HepG2 (cell line): ENCODE results near the gene RAD54L. TPM values are rescaled to one million over a fixed set of nuclear protein-coding genes. Genes with fewer than 3 reads are reported as not detected.

ENCODE experiments used
- ATAC-seq: fragments of 200-7000 bp; cut with Tn5 transposase; 3 replicates; pipeline ENCODE4 v1.9.1; 2020; ENCODE audit warnings: mild to moderate bottlenecking, moderate library complexity
- BruUV-seq: library from RNA; stranded (reverse); fragments of 400-500 nt; replicated peaks from 2 replicates; lab custom pipeline; 2021; lab: Mats Ljungman, UMichigan
- CTCF ChIA-PET: fragments of 300-600 bp; formaldehyde crosslinking; extraction: SDS; loops from one replicate; lab custom pipeline; 2021; ENCODE audit warnings: low total read pairs, inconsistent platforms, low intra/inter-chr PET ratio; lab: Yijun Ruan, JAX
- POLR2A ChIA-PET: fragments of 350-600 bp; sonication (Branson Sonifier 250); formaldehyde crosslinking; loops from one replicate; lab custom pipeline; 2020; ENCODE audit warnings: antibody characterized with exemption, inconsistent platforms; lab: Yijun Ruan, JAX
- DNase-seq: peaks from one replicate; pipeline ENCODE4 v3.0.0-alpha.2; 2015; ENCODE audit warnings: low spot score
- FAIRE-seq: peaks from 3 replicates; lab custom pipeline; 2011; peaks lifted over from hg19 to GRCh38; lab: Jason Lieb, UNC
- H2AFZ ChIP-seq: one replicate; pipeline ENCODE4 v1.6.1; 2011; ENCODE audit warnings: low read length, inconsistent platforms
- H3K27ac ChIP-seq: fragments of 300-600 bp; 3 replicates; pipeline ENCODE4 v1.8.0; 2011; ENCODE audit warnings: mixed run types, mild to moderate bottlenecking, mixed read lengths, low read length, inconsistent platforms; ENCODE audit not compliant: insufficient read depth; ENCODE audit errors: extremely low read length
- H3K27me3 ChIP-seq, 2 experiments: fragments of 200-600 bp in 1 of 2; 2 replicates in 1 of 2; 3 replicates in 1 of 2; pipeline versions ENCODE4 v1.6.0 to v1.8.0; 2011; ENCODE audit warnings: low read length in 2 of 2, mild to moderate bottlenecking in 2 of 2, moderate library complexity in 2 of 2, inconsistent platforms in 1 of 2; ENCODE audit not compliant: insufficient read depth in 2 of 2, control insufficient read depth in 1 of 2
- H3K36me3 ChIP-seq, 2 experiments: fragments of 200-600 bp in 1 of 2; replicated peaks in 1 of 2; 2 replicates in 1 of 2; 3 replicates in 1 of 2; pipeline versions ENCODE4 v1.5.1 to v1.8.0; 2011; ENCODE audit warnings: low read length in 2 of 2, inconsistent platforms in 1 of 2; ENCODE audit not compliant: insufficient read depth in 2 of 2, control insufficient read depth in 1 of 2
- H3K4me1 ChIP-seq: 2 replicates; pipeline ENCODE4 v1.5.1; 2012; ENCODE audit warnings: low read length, inconsistent platforms; ENCODE audit not compliant: insufficient read depth
- H3K4me2 ChIP-seq: 2 replicates; pipeline ENCODE4 v1.6.0; 2011; ENCODE audit warnings: low read depth, low read length, inconsistent platforms
- H3K4me3 ChIP-seq, 3 experiments: fragments of 200-600 bp in 1 of 3; sonication (generic), shearing (Covaris generic) in 1 of 3; replicated peaks in 1 of 3; 2 replicates each; pipeline ENCODE4 v1.5.1; 2011 to 2016; ENCODE audit warnings: low read length in 3 of 3, inconsistent platforms in 2 of 3, low read depth in 2 of 3, mild to moderate bottlenecking in 2 of 3, control low read depth in 1 of 3, mixed read lengths in 1 of 3; ENCODE audit not compliant: insufficient read depth in 1 of 3
- H3K79me2 ChIP-seq: one replicate; pipeline ENCODE4 v1.6.1; 2011; ENCODE audit warnings: low read length, inconsistent platforms; ENCODE audit not compliant: insufficient read depth
- H3K9ac ChIP-seq: 2 replicates; pipeline ENCODE4 v1.6.0; 2011; ENCODE audit warnings: mild to moderate bottlenecking, low read depth, low read length, inconsistent platforms; ENCODE audit not compliant: insufficient read depth
- H3K9me3 ChIP-seq: 2 replicates; pipeline ENCODE4 v1.5.1; 2012; ENCODE audit warnings: mild to moderate bottlenecking, low read length
- H4K20me1 ChIP-seq: 2 replicates; pipeline ENCODE4 v1.6.0; 2011; ENCODE audit warnings: inconsistent platforms, mild to moderate bottlenecking, low read length, moderate library complexity; ENCODE audit not compliant: insufficient read depth
- ARID2 ChIP-seq: sonication (generic); formaldehyde crosslinking; IDR thresholded peaks from 2 replicates; pipeline ENCODE4 v1.8.1; 2022; ENCODE audit warnings: mild to moderate bottlenecking, missing genetic modification reagents, borderline replicate concordance
- ATF7 ChIP-seq, 2 experiments: fragments of 450-650 bp in 1 of 2; sonication (generic) in 1 of 2; formaldehyde crosslinking in 1 of 2; IDR thresholded peaks; 2 replicates each; pipeline versions ENCODE4 v1.4.0 to v1.6.1; 2016 to 2020; ENCODE audit warnings: antibody characterized with exemption in 1 of 2, mild to moderate bottlenecking in 1 of 2, missing genetic modification reagents in 1 of 2
- BORCS8-MEF2B ChIP-seq: sonication (generic); formaldehyde crosslinking; IDR thresholded peaks from 2 replicates; pipeline ENCODE4 v1.8.0; 2022; ENCODE audit warnings: mild to moderate bottlenecking, missing genetic modification reagents
- HOXA3 ChIP-seq: sonication (generic); formaldehyde crosslinking; IDR thresholded peaks from 2 replicates; pipeline ENCODE4 v1.5.0; 2020; ENCODE audit warnings: missing genetic modification reagents
- HOXA9 ChIP-seq: sonication (generic); formaldehyde crosslinking; IDR thresholded peaks from 2 replicates; pipeline ENCODE4 v1.8.1; 2022; ENCODE audit warnings: missing genetic modification reagents, mild to moderate bottlenecking, moderate library complexity, borderline replicate concordance
- NR2F1 ChIP-seq, 2 experiments: fragments of 450-650 bp in 1 of 2; formaldehyde crosslinking in 1 of 2; IDR thresholded peaks; 2 replicates each; pipeline versions ENCODE4 v1.5.0 to v1.6.1; 2016 to 2020; ENCODE audit warnings: mild to moderate bottlenecking in 1 of 2, missing compliant biosample characterization in 1 of 2, missing genetic modification reagents in 1 of 2, moderate library complexity in 1 of 2
- POGZ ChIP-seq: sonication (generic); formaldehyde crosslinking; IDR thresholded peaks from 2 replicates; pipeline ENCODE4 v1.4.0; 2020; ENCODE audit warnings: mild to moderate bottlenecking, missing genetic modification reagents
- POLR2A ChIP-seq, 2 experiments: IDR thresholded peaks; 2 replicates each; pipeline ENCODE4 v1.6.1; 2011; ENCODE audit warnings: low read depth in 2 of 2, low read length in 2 of 2, mild to moderate bottlenecking in 1 of 2, moderate library complexity in 1 of 2; ENCODE audit not compliant: insufficient read depth in 1 of 2
- RBAK ChIP-seq: sonication (generic); formaldehyde crosslinking; IDR thresholded peaks from 2 replicates; pipeline ENCODE4 v1.5.1; 2020; ENCODE audit warnings: mild to moderate bottlenecking, missing genetic modification reagents
- RBM22 ChIP-seq: fragments of 200-400 bp; formaldehyde crosslinking; optimal IDR thresholded peaks from 2 replicates; pipeline ENCODE3; 2017; ENCODE audit warnings: mild to moderate bottlenecking, low read length, moderate library complexity
- REXO4 ChIP-seq: sonication (generic); formaldehyde crosslinking; IDR thresholded peaks from 2 replicates; pipeline ENCODE4 v1.8.0; 2022; ENCODE audit warnings: missing genetic modification reagents, mild to moderate bottlenecking, borderline replicate concordance
- TERF1 ChIP-seq: sonication (generic); formaldehyde crosslinking; IDR thresholded peaks from 2 replicates; pipeline ENCODE4 v1.8.0; 2022; ENCODE audit warnings: mild to moderate bottlenecking, missing genetic modification reagents, moderate library complexity
- ZFP62 ChIP-seq: sonication (generic); formaldehyde crosslinking; IDR thresholded peaks from 2 replicates; pipeline ENCODE4 v1.4.0; 2020; ENCODE audit warnings: missing genetic modification reagents
- ZMAT3 ChIP-seq: sonication (generic); formaldehyde crosslinking; conservative IDR thresholded peaks from 2 replicates; pipeline ENCODE4 v1.7.0; 2021; ENCODE audit warnings: missing genetic modification reagents
- ZNF20 ChIP-seq: sonication (generic); formaldehyde crosslinking; IDR thresholded peaks from 2 replicates; pipeline ENCODE4 v1.4.0; 2020; ENCODE audit warnings: mild to moderate bottlenecking, moderate library complexity, missing genetic modification reagents
- ZNF205 ChIP-seq: IDR thresholded peaks from 2 replicates; pipeline ENCODE4 v1.6.1; 2018; ENCODE audit warnings: missing biosample characterization, missing genetic modification reagents
- ZNF362 ChIP-seq: sonication (generic); formaldehyde crosslinking; IDR thresholded peaks from 2 replicates; pipeline ENCODE4 v1.4.0; 2020; ENCODE audit warnings: missing genetic modification reagents, mild to moderate bottlenecking, borderline replicate concordance
- ZUFSP ChIP-seq: sonication (generic); formaldehyde crosslinking; IDR thresholded peaks from 2 replicates; pipeline ENCODE4 v1.9.0; 2021; ENCODE audit warnings: missing genetic modification reagents, mild to moderate bottlenecking, borderline replicate concordance
- WGBS: methylation state at CpG from one replicate; pipeline ENCODE4 v1.1.6; 2017; ENCODE audit warnings: low lambda C conversion rate; 5-methylcytosine and 5-hydroxymethylcytosine counted together
- in situ Hi-C: cut with HindIII; loops from 2 replicates; pipeline ENCODE4 v1.10.0; 2017; ENCODE audit warnings: low pct_unique_long_range_greater_than_20kb; ENCODE audit not compliant: extremely low pct_ligation_motif_present
- intact Hi-C: fragments of 100-400 bp; cut with micrococcal nuclease; formaldehyde crosslinking; loops from one replicate; pipeline ENCODE4 v1.10.0; 2022; ENCODE audit not compliant: unreplicated experiment
- polyA plus RNA-seq, 8 experiments: library from polyadenylated mRNA; depleted of rRNA in 3 of 8; stranded (reverse) in 7 of 8; unstranded in 1 of 8; fragments of >200 nt; fragmentation: Illumina TruSeq in 4 of 8; extraction: Trizol in 4 of 8; gene quantifications; 2 replicates each; pipeline versions ENCODE4 v1.2.1 to v1.2.3, GENCODE V29; 2011 to 2016; ENCODE audit warnings: low read depth in 4 of 8, missing spikeins in 1 of 8, mixed read lengths in 1 of 8; ENCODE audit not compliant: insufficient read depth in 1 of 8
- total RNA-seq, 5 experiments: library from RNA; depleted of rRNA; stranded (reverse); fragments of >200 nt; fragmentation: Illumina TruSeq; extraction: Trizol; gene quantifications; 2 replicates each; pipeline ENCODE4 v1.2.3, GENCODE V29; 2016; ENCODE audit warnings: low read depth in 1 of 5

Gene RAD54L
- total and polyA plus RNA-seq, 2 of the 13 experiments (the other 11 are each of a cell fraction or from before 2014, with no cell fraction given), result 10.2 to 30.0 TPM

GRCh38 chr1:46284597-46285564 lies 37.3 kb downstream of the RAD54L start:
- CTCF ChIA-PET, result no interaction called here
- Histone ChIP-seq H4K20me1 (no peaks in the 10 kb centered on the region; the same call in 1 of the 2 replicates), H3K27ac (no peak overlapping the region), H3K4me2 (no peak overlapping the region), H2AFZ (no peak overlapping the region), H3K9me3 (no peaks in the 10 kb centered on the region), H3K4me3 (no peak overlapping the region), H3K27me3 (no peaks in the 10 kb centered on the region), H3K79me2 (no peaks in the 10 kb centered on the region), H3K36me3 (peaks cover 22 to 42% of the 10 kb centered on the region in 2 experiments), H3K9ac (no peak overlapping the region), H3K4me1 (peaks cover 7% of the 10 kb centered on the region)
- POLR2A ChIA-PET, result interaction anchor here (0.8 kb wide), 1 partner anchor 56 kb away, joined by 3 read pairs; the partner anchor contains the start of gene NSUN4
- DNase-seq (no peak), FAIRE-seq (no peak), ATAC-seq (peak; percentile 15)
- in situ Hi-C loops (no loop called here), intact Hi-C loops (no loop called here)
- BruUV-seq, result TSS peak; percentile 19
- WGBS, result 93% methylated on average over 3 of the region's 3 CpGs
- no peak for TF ChIP-seq NR2F1 (CRISPR knock-in tag; IDR thresholded peaks at IDR 0.05)
- no peak for TF ChIP-seq TERF1 (CRISPR knock-in tag)
- no peak for TF ChIP-seq ZUFSP (CRISPR knock-in tag)
- TF ChIP-seq HOXA3 (CRISPR knock-in tag), result no peak
- TF ChIP-seq POGZ (CRISPR knock-in tag), result no peak
- TF ChIP-seq ATF7 (IDR thresholded peaks at IDR 0.05), result 0 out of 2 replicates have a peak, but pooled peaks have one; percentile 4
- TF ChIP-seq ATF7 (CRISPR knock-in tag; IDR thresholded peaks at IDR 0.05), result no peak
- TF ChIP-seq POLR2A (IDR thresholded peaks at IDR 0.05; ENCODE audit: insufficient read depth in 1 of 2, low read depth in 2 of 2, low read length in 2 of 2), result peak in 1 of 2 experiments; percentile 55; a peak in 2 of 4 replicates
- TF ChIP-seq RBM22, result peak; percentile 23
- TF ChIP-seq BORCS8-MEF2B (CRISPR knock-in tag), result no peak
- TF ChIP-seq RBAK (CRISPR knock-in tag), result no peak
- TF ChIP-seq ZNF205 (CRISPR knock-in tag), result no peak
- TF ChIP-seq REXO4 (CRISPR knock-in tag), result no peak
- no peak for TF ChIP-seq ZNF20 (CRISPR knock-in tag)
- no peak for TF ChIP-seq ARID2 (CRISPR knock-in tag)
- no peak for TF ChIP-seq ZNF362 (CRISPR knock-in tag)
- no peak for TF ChIP-seq HOXA9 (CRISPR knock-in tag)
- no peak for TF ChIP-seq ZFP62 (CRISPR knock-in tag)
- TF ChIP-seq ZMAT3 (CRISPR knock-in tag), result no peak
